Dermis blood vessel endothelial cell (primary cell): ENCODE results near the gene KIAA1217. TPM values are rescaled to one million over a fixed set of nuclear protein-coding genes. Genes with fewer than 3 reads are reported as not detected.

Source experiments
- DNase-seq: peaks from one replicate; pipeline ENCODE4 v3.0.0; 2010
- total RNA-seq: library from RNA; depleted of rRNA; stranded (reverse); fragments of >200 nt; gene quantifications from 2 replicates; pipeline ENCODE4 v1.2.3, GENCODE V29; 2014

Gene KIAA1217
- total RNA-seq, 1 donor from 2014 or later: 15.3 TPM

DNA sequence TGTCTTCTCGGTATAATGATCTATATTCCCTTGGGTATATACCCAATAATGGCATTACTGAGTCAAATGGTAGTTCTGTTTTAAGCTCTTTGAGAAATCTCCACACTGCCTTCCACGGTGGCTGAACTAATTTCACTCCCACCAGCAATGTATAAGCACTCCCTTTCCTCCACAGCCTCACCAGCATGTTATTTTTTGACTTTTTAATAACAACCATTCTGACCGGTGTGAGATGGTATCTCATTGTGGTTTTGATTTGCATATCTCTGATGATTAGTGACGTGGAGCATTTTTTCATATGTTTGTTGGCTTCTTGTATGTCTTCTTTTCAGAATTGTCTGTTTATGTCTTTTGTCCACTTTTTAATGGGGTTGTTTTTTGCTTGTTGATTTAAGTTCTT, 33.6 kb downstream of the KIAA1217 start:
- DNase-seq: no peak

DNA sequence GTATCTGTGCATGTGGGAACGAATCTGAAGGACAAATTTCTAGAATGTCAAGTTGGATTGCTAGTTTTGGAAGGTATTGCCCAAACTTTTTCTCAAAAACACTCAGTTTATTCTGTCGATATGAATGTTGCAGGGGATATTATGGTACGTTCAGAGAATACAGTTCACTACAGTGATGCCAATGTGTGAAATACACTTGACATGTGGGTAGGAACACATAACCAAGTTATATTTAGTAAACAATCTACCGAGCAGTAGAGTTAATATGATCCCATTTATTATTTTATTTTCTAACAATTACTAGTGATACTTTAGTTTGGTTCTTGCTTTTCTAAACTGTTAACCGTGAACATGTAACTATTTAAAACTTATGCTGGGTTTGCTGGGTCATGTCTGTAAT, 37.4 kb downstream of the KIAA1217 start:
- DNase-seq: no peak

DNA sequence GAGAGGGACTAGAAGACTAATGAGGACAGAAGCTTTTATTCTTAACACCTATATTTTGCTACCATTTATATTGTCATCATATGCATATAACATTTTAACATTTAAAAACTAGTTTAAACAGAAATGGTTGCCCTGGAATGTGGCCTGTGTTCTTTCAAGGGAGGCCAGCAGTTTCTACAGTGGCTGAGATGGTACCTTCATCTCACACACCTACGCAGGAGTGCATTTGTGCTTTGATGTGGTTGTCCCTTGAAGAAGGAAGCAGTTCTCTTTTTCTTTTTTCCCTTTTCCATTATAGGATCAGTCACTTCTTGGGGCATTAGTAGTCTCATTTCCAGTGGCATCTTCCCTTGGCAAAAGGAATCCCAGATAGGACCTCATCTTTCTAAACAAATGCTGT, 38.9 kb downstream of the KIAA1217 start:
- DNase-seq: no peak

DNA sequence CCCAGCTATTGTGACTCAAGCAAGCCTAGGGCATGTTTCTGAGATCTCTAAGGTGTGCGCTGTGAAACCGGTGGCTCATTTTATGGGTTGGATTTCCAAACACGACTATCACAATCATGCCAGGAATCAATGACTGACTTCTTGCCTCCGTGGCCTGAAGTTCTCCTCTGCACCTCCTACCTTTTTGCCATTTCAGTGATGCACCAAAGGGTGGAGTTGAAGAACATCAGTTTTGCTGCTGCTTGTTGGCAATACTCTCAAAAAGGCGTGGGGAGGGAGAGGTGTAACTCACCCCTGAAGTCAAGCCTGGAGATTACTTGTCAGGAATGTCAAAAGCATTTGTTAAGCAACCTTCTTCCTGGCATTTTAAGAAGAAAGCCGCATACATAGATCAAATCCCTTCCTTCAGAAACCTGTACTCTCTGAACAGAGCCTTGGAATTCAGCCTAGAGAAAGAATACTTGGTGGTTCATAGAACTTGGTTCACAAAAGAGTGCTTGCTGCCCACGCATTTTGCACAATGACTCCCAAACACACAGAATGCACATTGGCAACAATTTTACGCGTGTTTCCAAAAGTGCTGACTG, 41.0 kb downstream of the KIAA1217 start:
- no peak for DNase-seq

DNA sequence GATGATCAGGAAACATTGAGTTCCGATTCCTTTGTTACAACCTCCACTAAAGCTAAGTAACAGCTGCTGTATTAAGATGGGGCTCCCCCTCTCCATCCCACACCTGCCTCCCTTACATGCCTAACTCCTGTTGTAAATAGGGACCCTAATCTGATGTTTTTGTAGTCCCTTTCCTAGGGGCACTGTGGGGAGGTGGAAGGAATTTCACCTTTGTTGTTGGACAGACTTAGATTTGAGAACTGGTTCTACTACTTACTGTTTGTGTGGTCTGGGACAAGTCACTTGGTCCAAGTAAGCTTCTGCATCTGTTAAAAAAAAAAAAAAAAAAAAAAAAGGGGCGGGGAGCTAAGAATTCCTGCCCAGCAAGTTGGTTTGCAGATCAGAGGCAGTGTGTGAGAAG, 42.6 kb downstream of the KIAA1217 start:
- no peak for DNase-seq

DNA sequence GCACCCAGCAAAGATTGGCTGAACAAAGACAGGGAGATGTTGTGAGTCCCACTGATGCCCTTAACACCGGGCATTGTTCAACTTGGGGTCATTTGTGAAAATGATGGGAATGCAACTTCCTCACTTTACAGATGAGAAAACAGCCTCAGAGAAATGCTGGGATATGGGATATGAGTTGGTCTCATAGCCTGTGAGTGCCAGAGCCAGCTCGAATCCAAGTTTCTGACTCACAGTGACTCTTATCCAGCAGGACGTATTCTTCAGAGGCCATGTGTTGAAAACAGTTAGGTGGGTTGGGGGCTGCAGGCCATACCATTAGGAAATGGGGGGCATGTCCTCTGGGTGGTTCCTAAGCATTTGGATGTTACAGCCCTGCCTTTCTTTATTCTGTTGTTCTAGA, 45.2 kb downstream of the KIAA1217 start:
- peak; percentile 11 for DNase-seq

DNA sequence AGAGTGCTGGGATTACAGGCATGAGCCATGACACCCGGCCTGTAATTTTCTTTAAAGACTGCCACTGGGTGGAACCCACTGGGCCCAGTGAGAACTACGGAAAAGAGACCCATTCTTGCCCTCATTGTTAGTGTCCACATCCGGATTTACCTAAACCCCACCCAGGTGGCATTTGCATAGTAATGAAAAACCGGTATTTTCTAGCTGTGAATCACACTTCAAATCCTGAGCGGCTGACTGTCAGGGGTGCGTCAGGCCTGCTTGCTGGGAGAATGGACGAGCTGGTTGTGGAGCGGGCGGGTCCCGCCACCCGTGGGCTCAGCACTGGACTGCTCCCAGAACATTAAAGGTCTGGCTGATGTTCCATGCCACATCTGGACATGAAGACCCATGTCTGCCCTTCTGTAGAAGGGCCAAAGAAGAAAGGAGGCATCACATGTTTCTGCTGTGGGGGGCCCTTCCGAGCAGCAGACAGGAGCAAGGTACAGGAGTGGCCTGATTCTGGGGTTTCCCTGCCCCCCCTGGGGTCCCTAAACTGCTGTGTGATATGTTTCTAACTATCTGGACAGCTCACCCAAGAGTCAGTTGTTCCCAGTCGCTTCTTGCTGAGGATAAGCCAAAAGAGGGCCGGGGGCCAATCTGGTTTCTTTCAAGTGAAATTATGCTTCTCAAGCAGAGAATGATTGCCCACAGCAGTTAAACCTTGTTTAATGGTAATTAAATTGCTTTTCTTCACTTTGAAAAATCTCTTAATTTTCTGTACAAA, 46.4 kb downstream of the KIAA1217 start:
- DNase-seq: no peak

DNA sequence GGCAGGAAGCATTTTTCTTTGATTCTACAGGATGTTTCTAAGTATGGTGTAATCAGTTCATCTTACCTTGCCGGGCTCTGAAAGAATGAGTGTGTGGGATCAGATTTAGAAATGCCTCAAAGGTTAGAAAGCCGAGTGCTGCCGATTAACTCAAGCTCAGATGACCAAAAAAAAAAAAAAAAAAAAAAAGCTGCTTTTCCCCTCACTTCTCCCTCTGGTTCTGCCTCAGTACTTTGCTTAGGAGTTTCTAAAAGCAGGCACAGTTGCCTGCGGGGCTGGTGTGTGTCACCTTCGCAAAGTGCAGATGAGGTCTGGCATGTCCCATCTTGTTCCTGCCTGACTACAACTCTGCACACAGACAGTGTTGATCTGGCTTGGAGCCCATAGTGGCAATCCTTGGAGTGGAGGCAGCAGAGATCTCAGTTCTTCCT, 47.0 kb downstream of the KIAA1217 start:
- DNase-seq: no peak

DNA sequence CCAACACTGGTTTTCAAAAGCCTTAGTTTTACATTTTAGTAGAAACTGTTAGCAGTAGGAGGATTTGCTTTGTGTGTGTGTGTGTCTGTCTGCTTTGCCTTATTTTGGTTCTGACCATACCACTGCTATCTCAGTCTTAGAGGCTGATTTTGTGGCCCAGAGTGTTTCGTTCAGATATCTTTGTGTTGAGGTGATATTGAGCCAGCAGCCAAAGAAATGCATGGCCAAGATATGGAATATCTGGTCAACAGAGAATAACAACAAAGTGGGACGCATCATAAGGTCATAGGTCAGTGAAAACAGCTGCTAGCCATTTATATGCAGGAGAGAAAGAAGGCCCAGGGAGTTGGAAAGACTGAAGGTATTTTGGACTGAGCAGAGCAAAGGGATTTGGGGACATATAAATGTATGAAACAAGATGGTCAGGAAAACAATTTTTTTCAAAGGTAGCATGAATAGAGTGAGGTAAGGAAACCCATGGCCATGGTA, 47.7 kb downstream of the KIAA1217 start:
- DNase-seq: no peak

DNA sequence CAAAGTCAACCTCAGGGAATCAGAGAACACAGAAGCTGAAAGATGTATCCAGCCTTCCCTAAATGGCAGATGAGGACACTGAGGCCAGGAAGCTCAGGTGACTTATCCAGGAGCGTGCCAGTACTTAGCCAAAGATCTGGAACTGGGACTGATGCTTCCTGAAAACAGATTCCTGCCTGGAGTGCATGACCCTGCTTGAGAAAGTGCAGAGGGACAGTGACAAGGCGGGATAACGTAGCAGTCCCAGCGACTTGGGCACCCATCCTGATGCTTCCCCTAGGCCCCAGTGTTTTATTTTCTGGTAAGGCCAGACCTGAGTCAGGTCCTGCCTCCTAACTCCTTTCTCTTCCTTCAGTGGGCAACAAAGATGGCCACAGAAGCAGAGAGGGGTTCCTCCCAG, 48.6 kb downstream of the KIAA1217 start:
- no peak for DNase-seq

DNA sequence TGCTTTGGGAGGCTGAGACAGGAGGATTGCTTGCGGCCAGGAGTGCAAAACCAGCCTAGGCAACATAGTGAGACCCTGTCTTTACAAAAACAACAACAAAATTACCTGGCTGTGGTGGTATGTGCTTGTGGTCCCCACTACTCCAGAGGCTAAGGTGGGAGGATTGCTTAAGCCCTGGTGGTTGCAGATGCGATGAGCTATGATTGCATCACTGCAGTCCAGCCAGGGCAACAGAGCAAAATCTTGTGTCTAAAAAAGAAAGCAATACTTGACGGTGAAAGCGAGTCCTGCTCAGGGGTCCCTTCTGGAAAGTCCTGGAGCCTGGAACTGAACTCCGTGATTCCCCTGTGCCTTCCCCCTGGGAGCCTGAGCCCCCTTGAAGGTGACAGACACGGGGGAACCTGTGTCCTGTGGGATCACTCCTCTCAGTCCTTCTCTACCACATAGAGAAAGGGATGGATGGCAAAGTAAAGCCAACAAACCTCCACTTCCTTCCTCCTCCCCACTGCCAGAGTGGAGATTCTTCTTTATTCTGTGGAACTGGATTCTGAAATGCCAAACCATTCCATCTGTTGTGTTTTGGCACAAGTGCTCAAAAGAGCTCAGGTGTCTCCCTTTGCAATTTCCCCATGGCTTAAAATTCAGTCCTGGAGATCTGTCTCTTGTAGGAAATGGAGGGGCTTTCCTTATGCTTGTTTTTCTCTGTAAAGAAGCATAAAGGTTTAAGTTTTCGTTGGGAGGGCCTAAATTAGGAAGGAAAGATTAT, 50.6 kb downstream of the KIAA1217 start:
- no peak for DNase-seq

DNA sequence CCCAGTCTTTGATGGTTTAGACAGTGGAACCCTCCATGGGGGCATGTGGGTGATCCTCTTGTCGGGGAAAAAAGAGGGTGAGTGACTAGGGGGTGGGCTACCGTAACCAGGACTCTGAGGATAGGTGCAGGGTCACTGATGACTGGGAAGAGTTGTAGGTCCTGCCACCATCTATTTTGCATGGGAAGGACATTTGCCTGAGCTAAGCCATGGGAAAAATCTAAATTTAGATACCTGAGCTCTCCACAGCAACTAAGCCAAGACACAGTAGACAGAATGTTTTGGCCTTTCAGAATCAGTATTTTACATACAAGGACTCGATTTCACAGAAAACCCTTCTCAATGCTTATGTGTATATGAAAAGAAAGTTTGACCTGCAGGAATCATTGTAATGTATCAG, 52.7 kb downstream of the KIAA1217 start:
- DNase-seq: no peak

DNA sequence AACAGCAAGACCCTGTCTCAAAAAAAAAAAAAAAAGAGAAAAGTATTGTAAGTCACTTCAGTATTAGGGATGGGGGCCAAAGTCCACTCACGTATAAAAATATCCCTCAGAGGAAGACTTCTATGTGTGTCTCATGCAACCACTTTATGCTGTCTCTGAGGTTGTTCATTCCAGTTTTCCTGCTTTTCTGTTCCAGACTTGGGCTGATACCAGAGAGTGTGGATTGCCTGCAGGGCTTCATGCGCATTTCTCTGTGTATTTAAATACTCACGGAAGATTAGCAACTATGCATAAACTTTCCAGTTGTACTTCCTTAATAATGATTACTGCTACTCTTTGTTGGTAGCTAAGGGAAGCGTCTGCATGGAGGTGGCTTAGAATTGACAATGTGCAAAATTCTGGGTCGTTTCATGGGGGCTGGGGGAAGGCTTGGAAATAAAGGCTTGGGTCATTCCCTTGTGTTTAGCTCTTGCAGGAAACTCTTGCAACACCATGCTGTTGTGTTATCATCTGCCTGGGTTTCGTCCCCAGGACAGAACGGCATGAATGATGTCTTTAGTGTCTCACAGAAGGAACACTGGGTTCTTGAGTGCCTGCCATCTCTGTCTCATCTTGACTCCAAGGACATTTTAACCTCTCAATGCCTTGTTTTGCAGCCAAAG, 54.1 kb downstream of the KIAA1217 start:
- no peak for DNase-seq

DNA sequence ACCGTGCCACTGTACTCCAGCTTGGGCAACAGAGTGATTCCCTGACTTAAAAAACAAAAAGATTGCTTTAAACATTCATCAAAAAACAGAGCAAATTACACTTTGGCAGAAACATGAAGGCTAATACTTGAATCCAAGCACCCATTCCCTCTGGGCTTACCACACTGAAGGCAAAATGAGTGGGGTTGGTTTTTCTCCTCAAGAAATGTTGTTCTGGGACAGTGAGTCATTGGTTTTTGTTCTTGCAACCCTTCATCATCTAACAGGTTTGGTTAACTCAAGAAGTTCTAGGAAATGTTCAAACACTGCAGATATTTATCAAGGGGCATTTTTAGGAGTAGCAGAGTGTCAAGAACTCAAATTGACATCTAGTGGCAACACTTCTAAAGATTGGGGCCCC, 60.5 kb downstream of the KIAA1217 start:
- no peak for DNase-seq

DNA sequence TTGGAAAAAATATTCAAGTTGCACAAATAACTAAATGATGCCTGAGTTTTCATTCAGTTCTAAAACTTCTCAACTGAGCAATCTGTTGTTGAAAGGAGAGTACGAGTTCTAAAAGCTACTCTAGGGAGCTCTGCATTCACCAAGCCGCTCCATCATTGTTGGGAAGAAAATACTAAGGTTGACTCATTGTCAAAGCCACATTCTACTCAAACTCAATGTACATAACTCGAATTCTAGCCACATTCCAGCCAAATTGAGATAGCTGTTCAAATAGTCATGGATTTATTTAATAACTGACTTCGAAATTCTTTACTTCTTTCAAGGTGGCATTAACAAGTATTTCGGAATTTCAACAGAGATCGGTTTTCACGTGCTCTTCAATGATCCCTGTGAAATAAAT, 63.4 kb downstream of the KIAA1217 start:
- DNase-seq: no peak

DNA sequence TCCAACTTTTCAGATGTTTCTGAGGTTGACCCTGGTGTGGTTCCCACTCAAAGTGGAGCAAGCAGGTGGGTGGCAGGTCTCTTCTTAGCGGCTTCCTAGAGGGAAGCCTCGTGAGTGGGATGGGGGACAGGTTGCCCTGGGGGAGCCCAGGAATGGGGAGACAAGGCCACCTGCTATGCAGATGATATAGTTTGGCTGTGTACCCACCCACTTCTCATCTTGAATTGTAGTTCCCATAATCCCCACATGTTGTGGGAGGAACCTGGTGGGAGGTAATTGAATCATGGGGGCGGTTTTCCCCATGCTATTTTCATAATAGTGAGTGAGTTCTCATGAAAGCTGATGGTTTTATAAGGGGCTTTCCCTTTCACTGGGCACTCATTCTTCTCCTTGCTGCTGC, 68.3 kb downstream of the KIAA1217 start:
- DNase-seq: no peak

DNA sequence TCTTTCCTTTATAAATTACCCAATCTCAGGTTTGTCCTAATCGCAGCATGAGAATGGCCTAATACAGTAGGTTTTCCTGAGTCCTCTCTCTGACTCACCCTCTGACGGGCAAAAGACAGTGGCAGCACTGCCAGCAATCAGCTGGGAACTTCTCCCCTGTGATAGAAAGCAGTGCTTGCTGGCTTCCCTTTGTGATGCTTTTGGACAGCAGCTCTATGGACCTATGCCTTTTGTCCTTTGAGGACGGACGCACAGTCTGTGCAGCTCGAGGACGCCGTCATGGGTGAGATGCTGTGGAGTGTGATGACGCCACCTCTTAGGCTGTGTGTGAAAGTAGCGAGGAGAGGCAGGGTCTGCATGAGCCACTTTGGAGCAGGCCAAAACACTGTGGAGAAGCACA, 68.8 kb downstream of the KIAA1217 start:
- DNase-seq: no peak

DNA sequence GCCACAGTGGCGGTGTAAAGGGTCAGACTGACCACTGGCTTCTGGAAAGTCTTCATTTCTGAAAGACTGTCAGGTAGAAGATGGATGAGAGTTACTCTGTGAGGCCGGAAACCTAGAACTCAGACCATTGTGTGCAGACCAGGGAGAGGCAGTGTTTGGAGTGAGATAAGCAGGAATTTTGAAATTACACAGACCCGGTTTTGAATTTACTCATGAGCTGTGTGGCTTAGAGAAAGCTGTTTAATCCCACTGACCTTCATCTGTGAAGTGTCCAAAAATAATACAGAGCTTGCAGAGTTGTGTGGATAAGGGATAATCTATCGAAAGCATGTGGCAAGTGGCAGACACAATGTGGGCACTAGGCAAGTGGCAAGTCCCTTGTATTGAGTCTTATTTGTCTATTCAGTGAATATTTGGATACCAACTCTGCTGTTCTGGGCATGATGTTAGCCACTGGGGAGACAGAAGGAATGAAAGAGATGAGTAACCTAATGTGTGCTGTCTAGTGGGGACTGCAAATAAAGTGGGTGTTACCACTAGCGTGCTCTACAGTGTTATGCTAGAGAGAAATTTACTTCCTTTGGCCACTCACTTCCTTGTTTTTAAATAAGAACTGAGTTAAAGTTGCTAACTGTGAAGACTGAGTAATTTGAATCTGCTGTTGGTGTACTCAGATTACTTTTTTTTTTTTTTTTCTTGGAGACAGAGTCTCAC, 69.4 kb downstream of the KIAA1217 start:
- DNase-seq: no peak

DNA sequence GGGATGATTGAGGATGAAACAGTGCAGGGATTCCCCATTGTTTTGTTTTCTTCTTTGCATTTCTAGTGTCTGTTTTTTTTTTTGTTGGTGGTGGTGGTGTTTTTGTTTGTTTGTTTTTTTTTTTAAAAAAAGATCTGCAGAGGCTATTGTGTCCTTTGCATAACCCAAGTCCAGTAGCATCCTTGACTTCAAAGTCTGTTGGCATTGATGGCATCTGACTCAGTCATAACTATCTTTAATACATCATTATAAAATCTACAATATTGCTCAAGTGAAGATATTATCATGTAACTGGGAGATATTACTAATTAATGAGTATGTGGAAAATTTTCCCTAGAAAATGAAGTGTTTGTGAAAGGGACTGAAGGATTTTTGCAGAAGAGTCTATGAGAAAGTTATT, 70.2 kb downstream of the KIAA1217 start:
- DNase-seq: no peak

DNA sequence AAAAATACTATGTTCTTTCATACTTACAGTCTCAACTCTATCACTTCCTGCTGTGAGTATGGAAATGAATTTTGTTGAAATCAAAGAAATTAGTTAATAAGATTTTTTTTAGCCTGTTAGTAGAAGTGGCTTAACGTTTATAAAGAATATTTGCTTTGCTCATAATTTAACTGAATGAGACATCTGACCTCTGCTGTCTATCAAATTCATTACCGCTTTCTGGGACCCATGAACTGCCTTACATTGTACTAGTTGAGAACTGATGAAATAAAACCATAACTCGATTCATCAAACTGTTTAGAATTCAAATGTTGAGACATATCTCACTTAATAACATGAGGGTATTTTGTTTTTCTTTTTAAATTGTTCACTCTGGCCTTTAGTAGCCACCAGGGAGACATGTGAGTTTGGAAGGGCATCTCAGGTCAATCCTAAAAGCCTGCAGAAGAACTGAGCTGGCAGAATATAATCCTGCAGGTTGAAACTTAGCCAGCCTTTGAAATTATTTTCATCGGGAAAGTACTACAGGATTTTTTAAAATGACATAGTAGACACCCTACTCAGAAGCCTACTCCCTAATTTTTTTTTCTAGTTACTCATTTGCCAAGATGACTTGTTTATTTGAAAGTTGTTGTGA, 78.7 kb downstream of the KIAA1217 start:
- no peak for DNase-seq

DNA sequence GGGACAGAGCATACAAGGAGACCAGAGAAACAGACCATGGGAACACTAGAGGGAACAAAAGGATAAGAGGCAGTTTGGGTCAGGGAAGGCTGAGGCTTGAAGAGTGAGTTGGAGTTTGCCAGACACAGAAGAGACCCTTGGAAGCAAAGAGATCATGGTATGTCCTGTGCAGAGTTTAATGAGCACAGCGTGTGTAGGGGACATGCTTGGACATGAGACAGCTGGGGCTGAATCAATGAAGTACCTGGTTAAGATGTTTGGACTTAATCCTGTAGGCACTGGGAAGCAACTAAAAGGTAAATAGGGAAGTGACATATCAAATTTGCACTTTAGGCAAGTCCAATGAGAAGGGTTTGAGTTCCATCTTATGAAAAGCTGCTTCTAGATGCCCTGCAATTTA, 79.6 kb downstream of the KIAA1217 start:
- no peak for DNase-seq

DNA sequence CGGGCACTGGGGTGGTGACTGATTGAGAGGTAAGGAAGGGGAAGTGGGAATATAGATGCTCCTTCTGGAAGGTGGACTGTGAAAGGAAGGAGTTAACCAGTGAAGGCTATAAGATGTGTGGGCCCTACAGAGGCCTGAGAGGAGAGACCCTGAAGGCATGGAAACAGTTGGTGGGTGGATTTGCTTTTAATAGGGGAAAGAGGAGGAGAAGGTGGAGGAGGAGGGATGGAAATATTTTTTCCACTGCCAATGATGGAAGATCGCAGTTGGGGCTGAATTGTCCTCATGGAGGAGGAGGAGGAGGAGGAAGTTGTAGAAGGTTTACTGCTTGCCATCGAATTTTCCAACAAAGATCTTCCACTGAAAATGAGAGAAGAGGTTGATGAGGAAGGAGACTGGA, 80.3 kb downstream of the KIAA1217 start:
- no peak for DNase-seq
